NB4 (cell line): Measurements from ENCODE around the gene SLC26A4.

Experiments used
- DNase-seq: peaks from one replicate; pipeline ENCODE4 v3.0.0; 2010; ENCODE audit warnings: low read depth
- H3K4me3 ChIP-seq: one replicate; pipeline ENCODE4 v1.5.1; 2011; ENCODE audit warnings: mild to moderate bottlenecking, low read depth, low read length, moderate library complexity
- CTCF ChIP-seq: IDR thresholded peaks from one replicate; pipeline ENCODE4 v1.5.1; 2012; ENCODE audit warnings: low read depth, low read length
- MYC ChIP-seq: IDR thresholded peaks from 2 replicates; pipeline ENCODE4 v1.6.1; 2011; ENCODE audit warnings: low read depth, low read length
- POLR2A ChIP-seq: IDR thresholded peaks from 2 replicates; pipeline ENCODE4 v1.6.1; 2011; ENCODE audit warnings: mild to moderate bottlenecking; ENCODE audit not compliant: insufficient read length; ENCODE audit errors: extremely low read depth
- TF ChIP-seq, protein P1 (sequence below): IDR thresholded peaks from 2 replicates; pipeline ENCODE4 v1.6.1; 2011; ENCODE audit warnings: low read depth, low read length

The SLC26A4 gene

DNA sequence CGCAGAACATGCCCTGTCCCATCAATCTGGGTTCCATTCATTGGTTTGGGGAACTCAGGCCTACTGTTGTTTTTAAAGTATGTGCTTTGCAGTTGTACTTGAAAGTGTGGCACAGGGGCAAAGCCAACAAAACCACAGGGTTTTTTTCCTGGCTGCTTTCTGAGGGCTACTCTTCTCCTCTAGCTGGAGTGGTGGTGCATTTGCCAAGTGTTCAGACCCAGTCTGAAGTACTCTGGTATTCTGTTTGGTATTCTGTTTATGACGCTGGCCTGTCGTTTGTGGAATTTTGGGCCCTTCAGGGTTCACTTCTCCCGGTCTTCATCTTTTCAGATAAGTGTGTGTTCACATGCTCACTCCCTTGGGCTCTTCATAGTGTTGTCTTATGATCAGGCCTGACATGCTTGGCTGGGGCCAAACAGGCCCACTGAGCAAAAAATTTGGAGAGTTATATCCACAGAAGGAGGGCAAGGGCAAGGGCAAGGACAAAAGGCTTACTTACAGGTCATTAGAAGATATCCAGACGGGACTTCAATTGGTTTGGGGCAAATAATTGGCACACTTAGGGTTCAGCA is 26.3 kb downstream of the SLC26A4 start:
- no peak for DNase-seq
- TF ChIP-seq MYC (no peak), CTCF (no peak), POLR2A (no peak)
- TF ChIP-seq, protein P1, sequence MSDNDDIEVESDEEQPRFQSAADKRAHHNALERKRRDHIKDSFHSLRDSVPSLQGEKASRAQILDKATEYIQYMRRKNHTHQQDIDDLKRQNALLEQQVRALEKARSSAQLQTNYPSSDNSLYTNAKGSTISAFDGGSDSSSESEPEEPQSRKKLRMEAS: no peak
- no peak overlapping the region for H3K4me3 ChIP-seq

DNA sequence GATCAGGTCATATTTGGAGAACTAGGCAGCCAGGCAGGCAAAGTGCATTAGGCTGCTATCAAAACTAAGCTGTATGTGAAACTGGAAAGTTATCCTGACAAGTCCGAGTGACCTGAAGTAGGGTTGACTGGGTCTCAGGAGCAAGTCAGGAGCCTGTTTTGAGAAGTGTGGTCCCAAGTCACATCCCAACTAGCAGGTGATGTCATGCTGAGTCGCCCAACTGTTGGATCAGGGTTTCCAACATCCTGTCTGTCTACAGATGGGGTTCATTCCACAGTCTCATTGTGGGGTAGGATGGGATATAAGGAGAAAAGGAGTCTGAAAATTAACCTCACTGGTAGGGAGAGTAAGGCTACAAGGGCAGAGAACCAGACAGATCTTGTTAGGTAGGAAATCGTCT is 27.0 kb downstream of the SLC26A4 start:
- no peak for TF ChIP-seq POLR2A
- no peak for TF ChIP-seq CTCF
- TF ChIP-seq MYC: no peak
- TF ChIP-seq, protein P1: no peak
- no peak for DNase-seq
- no peak overlapping the region for H3K4me3 ChIP-seq

- H3K4me3 ChIP-seq: no peak overlapping the region
- no peak for DNase-seq
- TF ChIP-seq POLR2A (no peak), CTCF (no peak), MYC (no peak)
- TF ChIP-seq, protein P1: no peak
Measured at GRCh38 chr7:107689553-107689952, 28.9 kb downstream of the SLC26A4 start.

DNA sequence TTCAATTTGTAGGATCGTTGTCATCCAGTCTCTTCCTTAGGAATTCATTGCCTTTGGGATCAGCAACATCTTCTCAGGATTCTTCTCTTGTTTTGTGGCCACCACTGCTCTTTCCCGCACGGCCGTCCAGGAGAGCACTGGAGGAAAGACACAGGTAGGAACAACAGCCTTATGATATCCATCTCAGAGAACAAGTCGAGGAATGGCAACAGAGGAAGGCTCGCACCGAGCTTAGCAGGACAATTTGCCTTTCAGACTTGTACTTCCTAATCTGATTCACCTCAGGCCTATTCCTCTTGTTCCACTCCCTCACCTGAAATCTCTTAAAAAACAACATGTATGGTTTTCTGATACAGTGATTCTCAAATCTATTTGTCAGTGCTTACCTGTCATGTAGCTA is 29.5 kb downstream of the SLC26A4 start:
- DNase-seq: no peak
- TF ChIP-seq POLR2A (no peak), MYC (no peak), CTCF (no peak)
- TF ChIP-seq, protein P1: no peak
- H3K4me3 ChIP-seq: no peak overlapping the region

DNA sequence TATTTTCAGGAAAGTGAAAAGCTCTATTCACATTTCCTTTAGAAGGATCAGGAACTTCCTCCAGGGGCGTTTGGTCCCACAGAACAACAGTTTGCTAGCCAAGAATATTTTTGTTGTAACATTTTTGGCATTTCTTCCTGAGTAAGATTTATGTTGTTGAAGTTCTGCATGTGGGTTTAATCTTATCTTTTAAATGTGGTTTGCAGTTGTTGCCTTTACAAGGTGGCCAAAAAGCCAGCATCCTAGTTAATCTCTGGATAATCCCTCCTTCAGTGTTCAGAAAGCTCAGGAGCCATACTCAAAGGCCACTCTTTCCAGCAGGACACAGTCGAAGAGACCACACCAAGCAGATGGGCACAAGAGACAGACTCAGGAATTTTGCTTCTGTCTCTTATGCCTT is 30.0 kb downstream of the SLC26A4 start:
- TF ChIP-seq POLR2A (no peak), MYC (no peak), CTCF (no peak)
- TF ChIP-seq, protein P1: no peak
- no peak for DNase-seq
- no peak overlapping the region for H3K4me3 ChIP-seq

- no peak overlapping the region for H3K4me3 ChIP-seq
- TF ChIP-seq CTCF: no peak
- TF ChIP-seq, protein P1: no peak
- no peak for TF ChIP-seq POLR2A
- TF ChIP-seq MYC: no peak
- DNase-seq: no peak
Measured at GRCh38 chr7:107691716-107692115, 31.1 kb downstream of the SLC26A4 start.
